ENCODE measurements around the gene SRPRA. TPM values are rescaled to one million over a fixed set of nuclear protein-coding genes. Genes with fewer than 3 reads are reported as not detected.

The SRPRA gene
- total and polyA plus RNA-seq, 10 of the 15 experiments (the other 5 are each of a cell fraction or from before 2014, with no cell fraction given) = 29.6 to 131 (median 92.8) TPM

GRCh38 chr11:126308271-126308671 is 39.6 kb upstream of the SRPRA start:
- intact Hi-C loops (cut with micrococcal nuclease; ENCODE audit: unreplicated experiment) = no loop called here
- RAD21 ChIA-PET (ENCODE audit: unreplicated experiment) = interaction anchor here (0.6 to 1.2 kb wide), 2 partner anchors 27 to 173 kb away, joined by 3 to 4 read pairs; no protein-coding TSS in a partner anchor

More at GRCh38 chr11:126308271-126308671, 39.6 kb upstream of the SRPRA start:
- Histone ChIP-seq H3K9ac (ENCODE audit: control insufficient read depth, insufficient read depth, low read length) (no peak overlapping the region), H3K4me2 (ENCODE audit: control insufficient read depth, insufficient read depth) (peak overlapping the region; percentile 19), H3K36me3 (ENCODE audit: control insufficient read depth in 2 of 2, insufficient read depth in 2 of 2, low read length in 1 of 2) (peaks cover 1 to 14% of the 10 kb centered on the region in 2 experiments; a peak in 1 of 4 replicates), H3K9me3 (replicated peaks; ENCODE audit: control insufficient read depth, insufficient read depth, low read length) (no peaks in the 10 kb centered on the region; the same call in 2 of the 3 replicates), H2AFZ (ENCODE audit: control insufficient read depth, low read depth, low read length) (no peak overlapping the region), H3K27ac (ENCODE audit: control insufficient read depth, insufficient read depth) (no peak overlapping the region), H4K20me1 (ENCODE audit: control insufficient read depth, insufficient read depth) (no peaks in the 10 kb centered on the region), H3K79me2 (ENCODE audit: control insufficient read depth, insufficient read depth, low read length) (peaks cover 24% of the 10 kb centered on the region), H3K4me3 (no peak overlapping the region), H3K4me1 (ENCODE audit: control insufficient read depth, insufficient read depth, low read length) (peaks cover 39% of the 10 kb centered on the region), H3K27me3 (replicated peaks in 1 of 2; ENCODE audit: control insufficient read depth in 2 of 2, insufficient read depth in 2 of 2, low read length in 1 of 2) (no peaks in the 10 kb centered on the region)
- in situ Hi-C loops (cut with MboI) = no loop called here
- FAIRE-seq (no peak), ATAC-seq (no peak), DNase-seq (ENCODE audit: low read depth, low spot score) (no peak)
- 97% methylated on average over 4 of the region's 4 CpGs for WGBS (ENCODE audit: insufficient coverage, insufficient replicate concordance, low lambda C conversion rate, missing lambda C conversion rate)
- TF ChIP-seq NFIC (IDR thresholded peaks at IDR 0.05; ENCODE audit: low read depth, low read length) = no peak
- TF ChIP-seq RCOR1 (conservative IDR thresholded peaks at IDR 0.05; ENCODE audit: low read depth, low read length) = no peak
- TF ChIP-seq, protein P1, sequence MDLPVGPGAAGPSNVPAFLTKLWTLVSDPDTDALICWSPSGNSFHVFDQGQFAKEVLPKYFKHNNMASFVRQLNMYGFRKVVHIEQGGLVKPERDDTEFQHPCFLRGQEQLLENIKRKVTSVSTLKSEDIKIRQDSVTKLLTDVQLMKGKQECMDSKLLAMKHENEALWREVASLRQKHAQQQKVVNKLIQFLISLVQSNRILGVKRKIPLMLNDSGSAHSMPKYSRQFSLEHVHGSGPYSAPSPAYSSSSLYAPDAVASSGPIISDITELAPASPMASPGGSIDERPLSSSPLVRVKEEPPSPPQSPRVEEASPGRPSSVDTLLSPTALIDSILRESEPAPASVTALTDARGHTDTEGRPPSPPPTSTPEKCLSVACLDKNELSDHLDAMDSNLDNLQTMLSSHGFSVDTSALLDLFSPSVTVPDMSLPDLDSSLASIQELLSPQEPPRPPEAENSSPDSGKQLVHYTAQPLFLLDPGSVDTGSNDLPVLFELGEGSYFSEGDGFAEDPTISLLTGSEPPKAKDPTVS (IDR thresholded peaks at IDR 0.05; ENCODE audit: low read depth, low read length) = no peak
- no peak for TF ChIP-seq BACH1 (IDR thresholded peaks at IDR 0.05; ENCODE audit: borderline replicate concordance)
- no peak for TF ChIP-seq RAD21 (IDR thresholded peaks at IDR 0.05; ENCODE audit: insufficient read depth, low read depth, low read length)
- no peak for TF ChIP-seq IRF5 (IDR thresholded peaks at IDR 0.05; ENCODE audit: borderline replicate concordance)
- TF ChIP-seq FOXM1 (IDR thresholded peaks at IDR 0.05; ENCODE audit: low read depth, low read length) = no peak
- TF ChIP-seq ZNF207 (IDR thresholded peaks at IDR 0.05; ENCODE audit: borderline replicate concordance) = no peak
- TF ChIP-seq NRF1 (conservative IDR thresholded peaks at IDR 0.05; ENCODE audit: low read depth, low read length) = no peak
- SMC1A ChIA-PET (ENCODE audit: uncharacterized antibody, unreplicated experiment) = interaction anchor here (0.7 to 6.5 kb wide), 5 partner anchors 11 to 176 kb away, joined by 3 to 78 read pairs (median 9); no protein-coding TSS in a partner anchor
- CTCF ChIA-PET = interaction anchor here (0.8 to 10.0 kb wide), 11 partner anchors 9 to 682 kb away, joined by 3 to 232 read pairs (median 4); no protein-coding TSS in a partner anchor
- TSS peak; percentile 13 for BruUV-seq (replicated peaks)
- POLR2A ChIA-PET = interaction anchor here (1.0 kb wide), 1 partner anchor 13 kb away, joined by 3 read pairs; no protein-coding TSS in a partner anchor

Data from GM12878 (cell line).